Liver (tissue), 9 donors: ENCODE results near the gene CLRN3. TPM values are rescaled to one million over a fixed set of nuclear protein-coding genes. Genes with fewer than 3 reads are reported as not detected.

Experiments
- DNase-seq: peaks from one replicate; pipeline ENCODE4 v3.0.0-alpha.2; 2017; ENCODE audit warnings: low spot score
- H3K27ac ChIP-seq, 2 donors: one replicate each; pipeline ENCODE4 v1.7.0; 2013; ENCODE audit warnings: inconsistent platforms in 2 of 2, low read length in 2 of 2, control low read depth in 1 of 2, low read depth in 1 of 2, mild to moderate bottlenecking in 1 of 2
- H3K27me3 ChIP-seq, 4 donors: one replicate each; pipeline versions ENCODE4 v1.6.1 to v1.7.0; 2013; ENCODE audit warnings: low read length in 3 of 4, inconsistent platforms in 1 of 4, mild to moderate bottlenecking in 1 of 4, moderate library complexity in 1 of 4; ENCODE audit not compliant: control insufficient read depth in 4 of 4, insufficient read depth in 4 of 4
- H3K36me3 ChIP-seq, 4 donors: one replicate each; pipeline versions ENCODE4 v1.6.1 to v1.7.0; 2013; ENCODE audit warnings: low read length in 3 of 4, mild to moderate bottlenecking in 3 of 4, low read depth in 1 of 4, moderate library complexity in 1 of 4; ENCODE audit not compliant: control insufficient read depth in 4 of 4, insufficient read depth in 3 of 4
- H3K4me1 ChIP-seq, 4 donors: one replicate each; pipeline versions ENCODE4 v1.6.1 to v1.7.0; 2013; ENCODE audit warnings: low read length in 3 of 4, mild to moderate bottlenecking in 3 of 4, moderate library complexity in 1 of 4; ENCODE audit not compliant: control insufficient read depth in 4 of 4, insufficient read depth in 4 of 4
- H3K4me3 ChIP-seq, 3 donors: one replicate each; pipeline versions ENCODE4 v1.6.1 to v1.7.0; 2013; ENCODE audit warnings: low read length in 3 of 3, control low read depth in 1 of 3, low read depth in 1 of 3, mild to moderate bottlenecking in 1 of 3
- H3K9ac ChIP-seq, 2 donors: one replicate each; pipeline ENCODE4 v1.7.0; 2013; ENCODE audit warnings: low read length in 2 of 2, mild to moderate bottlenecking in 2 of 2, moderate library complexity in 2 of 2, control low read depth in 1 of 2, low read depth in 1 of 2
- H3K9me3 ChIP-seq, 4 donors: one replicate each; pipeline versions ENCODE4 v1.6.1 to v1.7.0; 2013; ENCODE audit warnings: low read length in 3 of 4; ENCODE audit not compliant: control insufficient read depth in 4 of 4
- ATF3 ChIP-seq: IDR thresholded peaks from 2 replicates; pipeline ENCODE4 v1.6.1; 2016; ENCODE audit warnings: antibody characterized with exemption
- CTCF ChIP-seq: fragments of 150-350 bp; IDR thresholded peaks from 2 replicates; pipeline ENCODE4 v1.5.1; 2017; ENCODE audit warnings: improper control_type of control experiment, low read depth, low read length; ENCODE audit not compliant: missing input control
- EGR1 ChIP-seq, 2 donors: IDR thresholded peaks; 2 replicates each; pipeline ENCODE4 v1.6.1; 2016 to 2018; ENCODE audit warnings: antibody characterized with exemption in 2 of 2, low read depth in 2 of 2
- FOXA1 ChIP-seq: IDR thresholded peaks from 2 replicates; pipeline ENCODE4 v1.6.1; 2016; ENCODE audit warnings: antibody characterized with exemption
- GABPA ChIP-seq, 2 donors: IDR thresholded peaks in 1 of 2; conservative IDR thresholded peaks in 1 of 2; 2 replicates each; pipeline ENCODE4 v1.6.1; 2016; ENCODE audit warnings: antibody characterized with exemption in 2 of 2, mild to moderate bottlenecking in 1 of 2, moderate library complexity in 1 of 2
- HNF4A ChIP-seq, 2 donors: conservative IDR thresholded peaks; 2 replicates each; pipeline ENCODE4 v1.6.1; 2016; ENCODE audit warnings: antibody characterized with exemption in 2 of 2, mild to moderate bottlenecking in 2 of 2
- HNF4G ChIP-seq: IDR thresholded peaks from 2 replicates; pipeline ENCODE4 v1.6.1; 2016; ENCODE audit warnings: antibody characterized with exemption
- JUND ChIP-seq, 2 donors: IDR thresholded peaks; 2 replicates each; pipeline ENCODE4 v1.6.1; 2016; ENCODE audit warnings: antibody characterized with exemption in 2 of 2
- MAX ChIP-seq: IDR thresholded peaks from 2 replicates; pipeline ENCODE4 v1.6.1; 2016; ENCODE audit warnings: antibody characterized with exemption
- NR2F2 ChIP-seq: IDR thresholded peaks from 2 replicates; pipeline ENCODE4 v1.6.1; 2016; ENCODE audit warnings: antibody characterized with exemption
- RAD21 ChIP-seq, 2 donors: IDR thresholded peaks; 2 replicates each; pipeline ENCODE4 v1.6.1; 2016; ENCODE audit warnings: antibody characterized with exemption in 2 of 2, mild to moderate bottlenecking in 2 of 2
- REST ChIP-seq: IDR thresholded peaks from 2 replicates; pipeline ENCODE4 v1.6.1; 2016; ENCODE audit warnings: antibody characterized with exemption, mild to moderate bottlenecking
- RXRA ChIP-seq, 2 donors: IDR thresholded peaks; 2 replicates each; pipeline ENCODE4 v1.6.1; 2017 to 2018; ENCODE audit warnings: antibody characterized with exemption in 2 of 2, mild to moderate bottlenecking in 1 of 2
- SP1 ChIP-seq: IDR thresholded peaks from 2 replicates; pipeline ENCODE4 v1.6.1; 2018; ENCODE audit warnings: antibody characterized with exemption, mild to moderate bottlenecking
- TAF1 ChIP-seq: conservative IDR thresholded peaks from 2 replicates; pipeline ENCODE4 v1.6.1; 2016; ENCODE audit warnings: antibody characterized with exemption, mild to moderate bottlenecking
- YY1 ChIP-seq: IDR thresholded peaks from 2 replicates; pipeline ENCODE4 v1.6.1; 2016; ENCODE audit warnings: antibody characterized with exemption, mild to moderate bottlenecking
- WGBS: extraction: QIAGEN DNeasy Blood & Tissue Kit; methylation state at CpG from one replicate; pipeline ENCODE4 v1.1.7; 2013; 5-methylcytosine and 5-hydroxymethylcytosine counted together
- polyA plus RNA-seq, 2 donors: library from polyadenylated mRNA; stranded (reverse) in 1 of 2; unstranded in 1 of 2; fragments of 200-250 nt in 1 of 2; fragments of >200 nt in 1 of 2; fragmentation: Nextera tagmentation in 1 of 2; extraction: Ambion mirVana in 1 of 2; gene quantifications; one replicate each; pipeline versions ENCODE4 v1.2.1 to v1.2.3, GENCODE V29; 2013 to 2015
- total RNA-seq, 2 donors: library from RNA; depleted of rRNA; stranded (reverse); fragments of >200 nt; gene quantifications; one replicate each; pipeline ENCODE4 v1.2.3, GENCODE V29; 2014
- TF ChIP-seq, protein P1 (sequence below): IDR thresholded peaks from 2 replicates; pipeline ENCODE4 v1.6.1; 2016; ENCODE audit warnings: antibody characterized with exemption
- donor health status: healthy.
- donor health status: healthy.
- donor health status: healthy.
- donor health status: healthy.
- donor health status: healthy.

CLRN3 gene
- total and polyA plus RNA-seq, 4 donors, result 0.33 to 16.9 (median 6.9) TPM

GRCh38 chr10:127883516-127883915 is 9.2 kb downstream of the CLRN3 start:
- H3K4me1 ChIP-seq, result peaks cover 4 to 36% (median 15%) of the 10 kb centered on the region in 4 donors
- no peaks in the 10 kb centered on the region for H3K9me3 ChIP-seq
- H3K36me3 ChIP-seq, result peaks cover 0 to 11% (median 2%) of the 10 kb centered on the region in 4 donors
- H3K4me3 ChIP-seq, result no peak overlapping the region
- TF ChIP-seq RXRA (IDR thresholded peaks at IDR 0.05) (no peak), ATF3 (no peak), CTCF (no peak), MAX (no peak), HNF4G (no peak), REST (no peak), GABPA (IDR thresholded peaks at IDR 0.05 in 1 of 2, conservative IDR thresholded peaks at IDR 0.05 in 1 of 2) (no peak), FOXA1 (no peak), RAD21 (IDR thresholded peaks at IDR 0.05) (no peak), JUND (IDR thresholded peaks at IDR 0.05) (no peak), HNF4A (conservative IDR thresholded peaks at IDR 0.05) (no peak), YY1 (no peak), NR2F2 (no peak), EGR1 (IDR thresholded peaks at IDR 0.05; ENCODE audit: low read depth in 2 of 2) (no peak)
- TF ChIP-seq, protein P1, sequence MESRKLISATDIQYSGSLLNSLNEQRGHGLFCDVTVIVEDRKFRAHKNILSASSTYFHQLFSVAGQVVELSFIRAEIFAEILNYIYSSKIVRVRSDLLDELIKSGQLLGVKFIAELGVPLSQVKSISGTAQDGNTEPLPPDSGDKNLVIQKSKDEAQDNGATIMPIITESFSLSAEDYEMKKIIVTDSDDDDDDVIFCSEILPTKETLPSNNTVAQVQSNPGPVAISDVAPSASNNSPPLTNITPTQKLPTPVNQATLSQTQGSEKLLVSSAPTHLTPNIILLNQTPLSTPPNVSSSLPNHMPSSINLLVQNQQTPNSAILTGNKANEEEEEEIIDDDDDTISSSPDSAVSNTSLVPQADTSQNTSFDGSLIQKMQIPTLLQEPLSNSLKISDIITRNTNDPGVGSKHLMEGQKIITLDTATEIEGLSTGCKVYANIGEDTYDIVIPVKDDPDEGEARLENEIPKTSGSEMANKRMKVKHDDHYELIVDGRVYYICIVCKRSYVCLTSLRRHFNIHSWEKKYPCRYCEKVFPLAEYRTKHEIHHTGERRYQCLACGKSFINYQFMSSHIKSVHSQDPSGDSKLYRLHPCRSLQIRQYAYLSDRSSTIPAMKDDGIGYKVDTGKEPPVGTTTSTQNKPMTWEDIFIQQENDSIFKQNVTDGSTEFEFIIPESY, result no peak
- no peaks in the 10 kb centered on the region for H3K27me3 ChIP-seq
- WGBS, result 94% methylated on average over 10 of the region's 10 CpGs
- no peak overlapping the region for H3K27ac ChIP-seq
- no peak for DNase-seq
- H3K9ac ChIP-seq, result no peak overlapping the region

DNA sequence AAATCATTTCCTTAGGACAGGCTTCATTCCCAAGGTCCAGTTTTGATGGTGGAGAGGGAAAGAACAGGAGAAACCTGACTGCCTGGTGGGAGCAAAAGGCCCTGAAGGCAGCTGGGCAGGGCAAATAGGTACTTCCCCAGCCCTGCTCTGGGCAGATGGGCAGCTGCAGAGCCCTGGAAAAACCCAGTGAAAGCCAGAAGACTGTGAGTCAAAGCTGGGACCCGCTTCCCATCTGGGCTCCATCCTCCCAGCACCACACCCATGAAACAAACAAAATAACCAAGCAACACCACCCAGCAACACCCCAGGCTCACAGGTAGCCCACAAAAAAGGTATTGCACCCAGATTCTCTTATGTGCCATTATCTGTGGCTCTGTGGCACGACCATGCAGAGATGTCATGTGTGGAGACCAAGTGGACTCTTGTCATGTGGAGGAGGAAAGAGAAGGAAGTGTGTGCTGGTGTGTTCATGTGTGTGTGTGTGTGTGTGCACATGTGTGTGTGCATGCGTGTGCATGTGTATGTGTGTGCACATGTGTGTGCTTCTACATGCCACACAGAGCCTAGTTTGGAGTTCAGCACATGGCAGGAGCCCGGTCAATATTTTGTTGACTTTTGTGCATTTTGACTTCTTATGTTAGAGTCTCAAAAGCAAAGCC is 9.8 kb downstream of the CLRN3 start:
- peaks cover 0 to 15% (median 4%) of the 10 kb centered on the region in 4 donors for H3K36me3 ChIP-seq
- no peak for DNase-seq
- 88% methylated on average over 4 of the region's 4 CpGs for WGBS

More for the DNA sequence above, 9.8 kb downstream of the CLRN3 start:
- Histone ChIP-seq H3K4me3 (no peak overlapping the region), H3K4me1 (peaks cover 4 to 33% (median 15%) of the 10 kb centered on the region in 4 donors), H3K9ac (no peak overlapping the region), H3K9me3 (no peaks in the 10 kb centered on the region), H3K27me3 (no peaks in the 10 kb centered on the region), H3K27ac (no peak overlapping the region)
- no peak for TF ChIP-seq YY1
- TF ChIP-seq TAF1, result no peak
- no peak for TF ChIP-seq SP1
- TF ChIP-seq CTCF, result no peak
- no peak for TF ChIP-seq MAX
- no peak for TF ChIP-seq JUND (IDR thresholded peaks at IDR 0.05)
- TF ChIP-seq NR2F2, result no peak
- TF ChIP-seq EGR1 (IDR thresholded peaks at IDR 0.05; ENCODE audit: low read depth in 2 of 2), result no peak
- TF ChIP-seq, protein P1, result no peak
